Right ventricle myocardium inferior (tissue), 1 donor: Measurements from ENCODE around the gene C1orf226. TPM values are rescaled to one million over a fixed set of nuclear protein-coding genes. Genes with fewer than 3 reads are reported as not detected.

Source experiments
- ATAC-seq: fragments of 200-7000 bp; cut with Tn5 transposase; one replicate; pipeline ENCODE4 v1.9.1; 2020; ENCODE audit warnings: mild to moderate bottlenecking, moderate library complexity
- DNase-seq: peaks from one replicate; pipeline ENCODE4 v3.0.0; 2021; ENCODE audit errors: missing footprints
- intact Hi-C: fragments of 100-400 bp; cut with DNase I; formaldehyde crosslinking; loops from one replicate; pipeline ENCODE4 v1.11.0; 2022
- total RNA-seq: library from RNA; stranded (reverse); fragmentation: NEBNext Ultra II Directional; extraction: Animal tissue kit (Norgen Biotek cat#: 25700); gene quantifications from one replicate; pipeline ENCODE4 v1.2.1, GENCODE V29; 2021
- donor health status: DM: no; HTN: yes; CAD: no; lungs with severe emphysema.

Gene C1orf226
- total RNA-seq, 1 donor from 2014 or later = 4.6 TPM

DNA sequence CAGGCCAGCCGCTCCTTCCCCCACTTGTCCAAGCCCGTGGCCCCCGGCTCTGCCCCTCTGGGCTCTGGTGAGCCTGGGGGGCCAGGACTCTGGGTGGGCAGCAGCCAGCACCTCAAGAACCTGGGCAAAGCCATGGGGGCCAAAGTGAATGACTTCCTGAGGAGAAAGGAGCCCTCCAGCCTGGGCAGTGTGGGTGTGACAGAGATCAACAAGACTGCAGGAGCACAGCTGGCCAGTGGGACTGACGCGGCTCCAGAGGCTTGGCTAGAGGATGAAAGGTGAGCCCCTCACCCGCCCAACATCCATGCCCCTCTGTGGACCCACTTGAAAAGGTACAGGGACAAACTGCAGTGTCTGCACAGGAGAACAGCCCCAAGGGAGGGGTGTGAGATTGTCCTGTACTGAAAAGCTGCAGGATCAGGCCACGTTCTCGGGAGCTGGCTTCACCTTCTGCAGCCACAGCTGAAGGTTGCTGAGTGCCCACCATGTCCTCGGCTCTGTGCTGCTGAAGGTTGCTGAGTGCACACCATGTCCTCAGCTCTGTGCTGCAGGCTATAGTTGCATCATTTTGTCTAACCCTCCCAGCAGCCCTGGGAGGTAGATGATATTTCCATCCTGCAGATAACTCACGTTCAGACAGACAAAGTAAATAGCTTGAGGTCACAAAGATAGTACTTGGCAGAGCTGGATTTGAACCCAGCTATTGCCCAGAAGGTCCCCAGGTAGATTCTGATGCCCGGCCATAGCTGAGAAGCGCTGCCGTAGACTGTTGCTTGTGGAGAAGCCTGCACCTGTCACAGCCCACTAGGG is 618 bp downstream of the C1orf226 start:
- ATAC-seq (no peak), DNase-seq (no peak)
- intact Hi-C loops = no loop called here

DNA sequence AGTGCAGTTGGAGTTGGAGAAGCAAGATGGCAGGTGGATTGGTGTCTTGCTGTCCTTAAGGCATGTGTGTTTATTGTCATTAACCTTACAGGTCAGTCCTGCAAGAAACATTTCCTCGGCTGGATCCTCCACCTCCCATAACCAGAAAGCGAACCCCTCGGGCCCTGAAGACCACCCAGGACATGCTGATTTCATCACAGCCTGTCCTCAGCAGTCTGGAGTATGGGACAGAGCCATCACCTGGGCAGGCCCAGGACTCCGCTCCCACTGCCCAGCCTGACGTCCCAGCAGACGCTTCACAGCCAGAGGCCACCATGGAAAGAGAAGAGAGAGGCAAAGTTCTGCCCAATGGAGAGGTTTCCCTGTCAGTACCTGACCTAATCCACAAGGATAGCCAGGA is 1.6 kb downstream of the C1orf226 start:
- DNase-seq (no peak), ATAC-seq (no peak)
- intact Hi-C loops = no loop called here

DNA sequence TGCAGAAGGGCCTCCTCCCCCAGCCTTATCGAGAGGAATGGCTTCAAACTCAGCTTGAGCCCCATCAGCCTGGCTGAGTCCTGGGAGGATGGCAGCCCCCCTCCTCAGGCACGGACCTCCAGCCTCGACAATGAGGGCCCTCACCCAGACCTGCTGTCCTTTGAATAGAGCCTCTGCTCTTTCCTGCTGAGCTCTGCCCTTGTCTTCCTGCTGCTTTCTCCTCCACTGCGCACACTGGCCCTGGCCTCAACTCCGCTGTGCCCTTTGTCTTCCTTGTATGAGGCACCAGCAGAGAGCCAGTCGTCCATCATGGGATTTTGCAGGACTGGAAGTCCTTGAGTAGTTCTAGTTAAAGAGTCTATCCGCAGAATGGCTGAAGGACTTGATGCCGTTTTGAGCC is 2.0 kb downstream of the C1orf226 start:
- no peak for DNase-seq
- ATAC-seq = no peak
- intact Hi-C loops = no loop called here

DNA sequence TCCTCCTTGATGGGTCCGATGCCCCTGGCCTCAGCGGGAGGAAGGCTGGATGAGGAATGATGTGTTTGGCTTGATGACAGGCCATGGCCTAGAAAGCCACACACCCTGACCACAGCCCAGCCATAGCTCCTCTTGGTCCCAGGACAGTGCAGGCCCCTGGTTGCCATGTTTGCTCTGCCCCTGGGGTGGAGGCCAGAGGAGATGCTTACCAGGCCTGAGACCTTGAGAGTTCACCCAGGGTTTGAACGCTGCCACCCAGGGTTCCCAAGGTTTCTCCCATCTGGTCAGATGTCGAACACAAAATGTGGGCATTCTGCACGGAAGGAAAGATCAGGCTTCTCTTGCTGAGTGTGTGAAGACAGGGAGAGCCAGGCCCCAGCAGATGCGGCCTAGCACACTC is 2.6 kb downstream of the C1orf226 start:
- no peak for ATAC-seq
- intact Hi-C loops = no loop called here
- DNase-seq = no peak

DNA sequence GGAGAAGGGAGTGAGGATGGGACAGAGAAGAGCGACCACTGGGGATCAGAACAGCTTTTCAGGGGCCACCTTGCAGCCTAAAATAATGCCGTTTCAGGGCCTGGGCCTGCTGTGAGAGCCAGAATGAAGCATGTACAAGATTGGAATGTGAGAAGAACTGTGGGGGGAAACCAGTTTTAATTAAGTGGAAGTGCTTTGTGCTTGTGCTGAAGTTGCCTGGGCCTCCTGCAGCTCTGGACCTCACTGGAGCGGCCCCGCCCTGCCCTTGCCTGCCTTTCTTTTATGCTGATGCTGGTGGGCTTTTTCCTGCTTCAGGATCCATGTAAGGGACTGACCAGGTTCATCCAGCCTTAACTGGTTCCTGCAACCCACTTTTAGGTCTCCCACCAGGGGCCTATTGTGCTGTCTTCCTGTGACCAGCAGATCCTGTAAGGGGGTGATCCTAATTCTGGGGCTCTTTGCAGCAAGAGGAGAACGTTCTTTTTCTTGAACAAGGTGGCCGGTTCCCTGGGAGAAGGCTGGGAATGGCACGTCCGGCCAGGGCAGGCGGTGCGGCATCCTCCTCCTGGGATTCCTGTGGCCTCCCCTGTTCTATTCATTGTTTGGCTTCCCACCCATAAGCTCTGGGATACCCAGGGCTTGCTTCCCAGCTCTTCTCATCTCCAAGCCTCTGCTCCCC is 3.2 kb downstream of the C1orf226 start:
- ATAC-seq = no peak
- DNase-seq = no peak
- intact Hi-C loops = loop anchor here (5.0 kb wide), 1 partner anchor 107 kb away; no protein-coding TSS in a partner anchor

DNA sequence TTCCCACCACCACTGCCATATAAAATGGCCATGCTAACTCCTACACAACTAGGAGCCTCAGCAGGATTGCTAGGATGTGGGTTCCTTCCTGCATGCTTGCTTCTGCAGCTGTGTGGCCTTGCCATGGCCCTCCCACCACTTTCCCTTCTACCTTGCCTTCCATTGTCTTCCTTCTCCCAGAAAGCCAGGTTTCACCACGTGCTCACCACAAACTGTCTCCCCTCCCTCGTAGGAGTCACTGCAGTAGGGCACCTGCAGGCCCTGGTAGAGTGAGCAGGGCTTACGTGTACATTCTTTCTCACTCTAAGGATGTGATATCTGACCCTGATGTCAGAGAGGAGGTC is 3.7 kb downstream of the C1orf226 start:
- DNase-seq = no peak
- intact Hi-C loops = loop anchor here (5.0 kb wide), 1 partner anchor 108 kb away; no protein-coding TSS in a partner anchor
- no peak for ATAC-seq

DNA sequence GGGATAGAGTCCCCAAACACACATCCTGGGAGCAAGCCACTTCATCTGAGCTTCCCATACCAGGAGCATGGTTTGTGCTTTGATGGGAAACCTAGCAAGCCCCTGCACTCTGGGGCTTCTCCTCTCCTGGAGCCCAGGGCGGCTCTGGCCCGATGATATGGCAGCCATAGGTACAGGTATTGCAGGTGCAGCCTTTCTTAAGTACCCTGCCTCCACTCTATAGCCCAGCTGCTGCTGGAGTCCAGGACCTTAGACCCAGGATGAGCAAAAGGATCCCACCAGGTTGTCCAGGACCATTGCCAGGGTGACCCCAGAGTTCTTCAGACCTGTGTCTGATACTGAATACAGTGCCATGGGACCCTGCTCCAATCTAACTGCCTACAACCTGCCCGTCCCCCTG is 4.2 kb downstream of the C1orf226 start:
- intact Hi-C loops = loop anchor here (5.0 kb wide), 1 partner anchor 108 kb away; no protein-coding TSS in a partner anchor
- no peak for DNase-seq
- no peak for ATAC-seq

DNA sequence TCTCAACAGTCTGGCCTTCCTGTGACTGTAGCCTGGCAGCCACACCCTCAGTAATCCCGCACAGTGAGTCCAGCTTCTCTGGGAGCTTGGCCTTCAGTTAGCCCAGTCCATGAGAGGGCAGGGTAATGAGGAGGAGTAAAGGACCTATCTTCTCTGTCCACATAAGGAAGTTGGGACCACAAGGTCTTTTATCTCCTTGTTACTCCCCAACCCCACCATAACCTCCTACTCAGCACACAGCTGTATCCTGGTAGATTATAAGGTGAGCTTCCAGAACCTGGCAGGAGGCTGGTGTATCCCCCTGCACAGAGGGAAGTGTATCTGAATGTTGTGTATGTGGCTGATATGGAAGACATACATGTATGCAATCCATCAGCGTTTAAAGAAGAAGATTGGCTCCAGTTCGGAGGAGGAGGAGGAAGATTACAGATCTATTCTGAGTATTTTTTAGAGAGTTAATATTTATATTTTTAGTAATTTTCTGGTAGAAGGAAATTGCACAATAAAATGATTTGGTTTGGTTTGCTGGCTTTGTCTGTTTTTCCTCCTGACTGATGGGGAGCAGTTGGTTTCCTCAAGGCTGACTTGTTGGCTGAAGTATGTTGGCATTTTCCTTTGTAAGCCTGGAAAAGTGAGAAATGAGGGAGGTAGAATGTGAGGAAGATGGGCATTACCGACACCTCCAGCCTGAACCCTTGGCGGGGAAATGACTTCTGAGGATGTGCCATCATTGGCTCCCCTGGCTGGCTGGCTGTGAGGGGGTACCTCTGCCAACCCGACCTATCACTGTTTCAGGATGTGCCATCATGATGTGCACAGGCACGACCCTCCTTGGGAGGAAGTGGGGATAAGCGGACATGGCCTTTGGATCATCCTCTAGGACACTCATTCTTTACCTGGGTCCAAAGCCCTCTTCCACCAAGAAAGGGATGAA is 5.0 kb downstream of the C1orf226 start:
- ATAC-seq (peak; percentile 15), DNase-seq (no peak)
- intact Hi-C loops = loop anchor here (5.0 kb wide), 1 partner anchor 109 kb away; no protein-coding TSS in a partner anchor

DNA sequence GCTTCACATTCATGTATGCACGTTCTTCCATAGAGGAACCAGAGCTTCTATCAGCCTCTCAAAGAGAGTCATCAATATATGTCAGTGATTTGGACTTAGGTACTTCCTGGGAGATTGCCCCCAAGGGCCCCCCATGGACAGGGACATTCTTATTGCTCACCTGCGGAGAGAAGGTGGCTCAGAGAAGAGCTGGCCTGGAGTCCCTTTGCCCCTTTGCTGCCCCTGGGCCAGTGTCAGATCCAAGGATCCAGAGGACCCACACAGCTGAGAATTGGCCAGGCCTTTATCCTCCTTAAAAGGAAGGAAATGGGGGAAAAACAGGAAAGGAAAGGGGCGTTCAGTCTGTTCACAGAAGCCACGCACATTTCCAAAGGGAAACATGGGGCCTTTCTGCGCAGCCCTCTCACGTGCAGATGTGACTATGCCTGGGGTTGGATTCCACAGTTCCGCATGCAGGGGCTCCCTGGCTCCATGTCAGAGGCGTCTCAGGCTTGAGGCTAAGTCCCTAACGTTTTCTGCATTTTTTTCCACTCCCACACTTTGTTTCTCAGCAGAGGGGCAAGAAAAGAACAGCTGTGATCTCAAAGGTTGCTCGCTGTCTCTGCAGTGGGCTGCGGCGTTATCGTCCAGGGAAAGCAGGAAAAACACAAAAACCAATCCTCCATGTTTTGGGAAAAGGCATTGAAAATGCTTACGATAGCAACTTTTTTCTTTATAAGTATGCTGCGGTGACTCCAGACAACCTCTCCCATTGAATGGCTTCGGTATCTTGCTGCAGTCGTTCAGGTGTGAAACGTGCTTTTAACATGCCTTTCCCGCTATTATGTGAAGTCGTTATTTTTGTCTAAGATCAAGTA is 5.9 kb downstream of the C1orf226 start:
- ATAC-seq (no peak), DNase-seq (no peak)
- intact Hi-C loops = loop anchor here (5.0 kb wide), 1 partner anchor 110 kb away; no protein-coding TSS in a partner anchor

DNA sequence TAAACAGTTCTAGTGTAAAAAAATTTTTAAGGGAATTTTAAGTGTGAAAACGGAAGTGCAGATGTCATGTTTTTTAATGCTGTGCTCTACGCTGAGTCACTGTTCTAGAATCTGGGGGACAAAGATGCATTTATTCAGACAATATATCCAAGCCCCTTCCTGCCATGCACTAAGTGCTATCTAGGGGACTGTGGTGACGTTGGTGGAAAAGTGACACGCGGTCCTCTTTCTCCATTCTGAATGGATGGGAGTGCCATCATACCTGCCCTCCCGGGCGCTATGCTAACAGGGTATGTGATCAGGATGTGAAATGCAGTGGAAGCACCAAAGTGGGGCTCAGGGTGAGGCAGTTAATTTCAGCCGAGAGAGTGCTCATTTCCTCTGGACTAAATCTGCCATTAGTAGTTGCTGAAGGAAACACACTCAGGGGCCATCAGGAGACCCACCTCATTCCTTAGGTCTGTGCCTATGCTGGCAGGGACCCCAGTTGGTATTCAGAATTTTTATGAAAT is 6.6 kb downstream of the C1orf226 start:
- intact Hi-C loops = loop anchor here (5.0 kb wide), 1 partner anchor 111 kb away; no protein-coding TSS in a partner anchor
- ATAC-seq (no peak), DNase-seq (no peak)

DNA sequence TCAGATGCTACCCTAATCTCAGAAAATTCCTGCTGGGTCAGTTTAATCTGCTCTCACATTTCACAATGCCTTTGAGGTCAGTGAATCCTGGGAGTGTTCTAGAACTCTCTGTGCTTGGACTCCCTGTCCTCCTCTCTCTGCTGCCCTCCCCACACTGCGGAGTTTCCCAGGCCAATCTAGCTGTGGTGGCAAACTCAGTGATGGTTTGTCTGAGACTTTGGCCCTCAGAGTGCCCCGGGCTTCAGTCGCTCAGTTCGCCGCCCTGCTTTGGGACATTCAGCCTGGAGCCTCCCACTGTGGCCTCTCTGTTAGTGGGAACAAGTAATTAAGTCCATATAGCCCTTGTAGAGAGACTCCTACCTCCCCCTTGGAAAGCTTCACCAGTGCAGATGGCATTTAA is 7.1 kb downstream of the C1orf226 start:
- intact Hi-C loops = loop anchor here (5.0 kb wide), 1 partner anchor 111 kb away; no protein-coding TSS in a partner anchor
- DNase-seq (no peak), ATAC-seq (no peak)

DNA sequence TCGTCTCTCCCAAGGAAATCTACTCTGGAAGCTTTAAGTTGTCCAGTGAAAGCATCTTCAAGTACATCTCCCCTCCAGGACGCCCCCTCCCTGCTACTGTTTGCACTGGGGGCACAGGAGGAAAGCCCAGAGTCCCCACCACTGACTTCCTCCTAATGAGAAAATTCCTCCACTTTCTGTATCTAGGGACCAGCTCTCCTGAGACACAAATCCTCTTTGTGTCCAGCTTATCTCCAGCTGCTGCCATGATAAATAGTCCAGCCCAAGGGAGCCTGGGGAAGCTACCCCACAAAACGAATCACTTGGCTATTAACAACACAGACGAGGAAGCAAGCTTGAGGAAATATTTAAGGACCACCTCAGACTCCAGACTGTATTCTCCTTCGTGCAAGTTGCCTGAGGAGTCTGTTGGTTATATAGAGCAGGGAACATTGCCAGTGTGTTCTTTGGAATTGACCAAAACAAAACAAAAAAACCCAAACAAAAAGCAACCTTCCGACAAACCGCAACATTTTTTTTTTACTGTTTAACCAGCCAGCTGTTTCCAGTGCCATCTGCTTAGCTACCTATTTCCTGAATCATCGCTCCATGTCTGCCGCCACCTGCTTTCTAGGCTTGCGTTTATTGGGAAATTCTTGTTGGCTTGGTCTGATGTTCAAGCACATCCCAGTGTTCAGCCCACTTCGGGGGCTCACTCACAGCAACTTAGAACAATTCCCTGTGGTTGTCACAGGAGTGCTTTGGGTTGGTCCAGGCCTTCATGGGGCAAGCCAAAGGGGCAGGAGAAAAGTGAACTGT is 7.7 kb downstream of the C1orf226 start:
- intact Hi-C loops = loop anchor here (5.0 kb wide), 1 partner anchor 112 kb away; no protein-coding TSS in a partner anchor
- DNase-seq (no peak), ATAC-seq (no peak)

DNA sequence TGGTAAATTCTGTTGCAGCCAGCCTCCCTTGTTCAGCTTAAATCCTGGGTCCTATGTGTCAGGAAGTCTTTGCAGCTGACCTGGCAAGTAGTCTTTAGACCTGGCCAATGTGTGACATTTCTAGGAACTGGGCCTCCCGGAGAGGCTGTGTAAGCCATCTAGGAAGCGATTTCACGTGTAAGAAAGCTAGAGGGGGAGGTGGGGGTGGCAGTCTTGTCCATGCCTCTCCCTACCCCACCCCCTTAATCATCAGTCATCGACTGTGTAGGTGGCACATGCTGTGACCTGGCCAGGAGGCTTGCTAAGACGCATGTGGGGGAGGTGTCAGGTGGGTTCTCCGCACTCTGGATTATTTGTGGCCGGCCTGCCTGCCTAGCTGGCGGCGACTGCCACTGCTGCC is 8.4 kb downstream of the C1orf226 start:
- DNase-seq (no peak), ATAC-seq (no peak)
- intact Hi-C loops = loop anchor here (2.0 to 5.0 kb wide), 2 partner anchors 113 to 333 kb away; no protein-coding TSS in a partner anchor

DNA sequence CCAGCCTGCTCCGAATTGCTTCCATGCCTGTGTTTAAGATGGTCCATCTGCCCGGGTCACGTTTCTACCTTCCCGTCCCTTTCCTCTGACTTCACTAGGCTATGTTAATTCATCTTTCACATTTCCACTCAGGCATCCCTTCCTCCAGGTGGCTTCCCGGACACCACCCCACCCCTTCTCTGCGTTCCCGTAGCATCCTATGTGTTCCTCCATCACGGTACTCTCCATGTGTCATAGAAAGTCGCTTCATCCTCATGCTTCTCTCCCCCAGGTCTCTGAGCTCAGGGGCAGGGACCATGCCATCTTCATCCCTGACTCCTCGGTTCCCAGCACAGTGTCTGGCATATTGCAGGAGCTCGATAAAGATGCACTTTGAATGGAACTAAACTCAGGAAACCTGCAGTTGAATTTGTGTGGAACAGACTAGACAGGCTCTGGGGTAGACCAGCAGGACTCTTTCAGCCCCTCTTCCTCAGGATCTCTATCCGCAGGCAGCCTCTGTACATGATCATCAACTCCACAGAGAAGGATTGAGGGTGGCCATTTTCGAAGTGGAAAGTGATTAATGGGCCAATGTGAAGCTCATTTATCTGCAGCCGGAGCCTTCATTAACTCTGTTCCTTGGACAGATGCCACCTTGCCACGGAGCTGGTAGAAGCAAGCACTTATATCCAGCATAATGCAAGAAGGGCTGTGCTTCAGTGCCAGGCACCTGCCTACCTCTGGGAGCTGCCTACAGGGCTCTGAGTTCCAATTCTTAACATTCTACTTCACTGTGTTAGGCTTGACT is 9.1 kb downstream of the C1orf226 start:
- no peak for DNase-seq
- intact Hi-C loops = loop anchor here (2.0 kb wide), 1 partner anchor 334 kb away; no protein-coding TSS in a partner anchor
- no peak for ATAC-seq

DNA sequence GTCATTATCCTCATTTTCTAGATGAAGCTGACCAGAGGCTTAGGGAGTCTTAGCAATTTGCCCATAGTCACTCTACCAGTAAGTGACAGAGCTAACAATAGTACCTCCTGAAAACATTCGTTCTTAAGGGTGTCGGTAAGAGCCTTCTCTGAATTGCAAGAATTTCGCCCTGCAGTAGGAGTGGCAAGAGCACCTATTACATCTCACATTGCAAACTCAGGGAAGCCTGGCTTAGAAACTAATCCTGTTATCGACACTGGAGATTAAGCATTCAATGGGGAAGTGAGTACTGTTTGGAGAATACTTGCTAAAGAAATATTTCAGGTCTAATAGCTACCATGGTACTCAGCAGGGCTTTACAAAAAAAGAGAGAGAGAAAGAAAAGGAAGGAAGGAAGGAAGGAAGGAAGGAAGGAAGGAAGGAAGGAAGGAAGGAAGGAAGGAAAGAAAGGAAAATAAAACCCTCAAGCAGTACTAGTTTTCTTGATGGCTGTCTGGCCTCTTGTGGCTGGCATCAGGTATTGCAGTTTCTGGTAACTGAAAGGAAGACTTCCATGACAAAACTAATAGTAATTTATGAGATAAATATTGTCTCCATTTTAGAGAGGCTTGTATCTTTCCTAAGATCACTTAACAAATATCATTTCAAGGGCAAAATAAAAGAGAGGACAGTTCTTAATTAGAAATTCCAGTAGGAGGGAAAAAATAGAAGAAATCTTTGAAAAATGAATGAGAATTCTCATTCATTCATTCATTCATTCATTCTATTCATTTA is 10.4 kb downstream of the C1orf226 start:
- ATAC-seq = no peak
- intact Hi-C loops = loop anchor here (2.0 kb wide), 1 partner anchor 335 kb away; no protein-coding TSS in a partner anchor
- DNase-seq = no peak
